Neural cell (in vitro differentiated cells): Measurements from ENCODE around the gene IFITM2. TPM values are rescaled to one million over a fixed set of nuclear protein-coding genes. Genes with fewer than 3 reads are reported as not detected.

Experiments
- H2AFZ ChIP-seq: fragments of 200-600, 300-800 bp; sonication (generic), shearing (Covaris generic); 2 replicates; pipeline ENCODE4 v1.6.0; 2014; ENCODE audit warnings: low read depth, mild to moderate bottlenecking, antibody characterized with exemption, low read length, moderate library complexity
- H3F3A ChIP-seq: fragments of 200-600 bp; shearing (Covaris generic); 2 replicates; pipeline ENCODE4 v1.6.1; 2016; ENCODE audit warnings: mild to moderate bottlenecking, moderate library complexity, mixed read lengths, antibody characterized with exemption, low read length; ENCODE audit not compliant: insufficient read depth, poor library complexity, severe bottlenecking
- H3K27ac ChIP-seq: fragments of 200-600, 300-800 bp; sonication (generic), shearing (Covaris generic); 2 replicates; pipeline ENCODE4 v1.5.1; 2014; ENCODE audit warnings: mild to moderate bottlenecking, low read length, moderate library complexity
- H3K27me3 ChIP-seq: fragments of 300-800, 200-600 bp; sonication (generic), shearing (Covaris generic); 2 replicates; pipeline ENCODE4 v1.6.0; 2014; ENCODE audit warnings: mild to moderate bottlenecking, low read depth, low read length, moderate library complexity; ENCODE audit not compliant: insufficient read depth
- H3K36me3 ChIP-seq: fragments of 300-800, 200-600 bp; sonication (generic), shearing (Covaris generic); 2 replicates; pipeline ENCODE4 v1.5.1; 2014; ENCODE audit warnings: mild to moderate bottlenecking, antibody characterized with exemption, low read length, moderate library complexity; ENCODE audit not compliant: insufficient read depth
- H3K4me2 ChIP-seq: fragments of 300-800, 200-600 bp; sonication (generic), shearing (Covaris generic); 2 replicates; pipeline ENCODE4 v1.6.0; 2014; ENCODE audit warnings: mild to moderate bottlenecking, low read length
- H3K4me3 ChIP-seq: fragments of 300-800, 200-600 bp; sonication (generic), shearing (Covaris generic); 2 replicates; pipeline ENCODE4 v1.5.1; 2014; ENCODE audit warnings: mild to moderate bottlenecking, low read length, moderate library complexity
- H3K79me2 ChIP-seq: fragments of 200-600 bp; shearing (Covaris generic); replicated peaks from 2 replicates; pipeline ENCODE4 v1.6.0; 2014; ENCODE audit warnings: mild to moderate bottlenecking, low read length, moderate library complexity; ENCODE audit not compliant: insufficient read depth
- H3K9ac ChIP-seq: fragments of 300-800, 200-600 bp; sonication (generic), shearing (Covaris generic); 2 replicates; pipeline ENCODE4 v1.6.1; 2016; ENCODE audit warnings: mild to moderate bottlenecking, low read length, mixed read lengths
- H3K9me2 ChIP-seq: fragments of 200-600 bp; shearing (Covaris generic); 2 replicates; pipeline ENCODE4 v1.6.1; 2016; ENCODE audit warnings: mild to moderate bottlenecking, low read length, mixed read lengths; ENCODE audit not compliant: insufficient read depth
- H3K9me3 ChIP-seq: fragments of 200-600, 300-800 bp; sonication (generic), shearing (Covaris generic); 2 replicates; pipeline ENCODE4 v1.6.1; 2016; ENCODE audit warnings: mild to moderate bottlenecking, mixed run types, low read length, moderate library complexity, mixed read lengths
- H4K20me1 ChIP-seq: fragments of 200-600 bp; shearing (Covaris generic); 2 replicates; pipeline ENCODE4 v1.6.1; 2016; ENCODE audit warnings: mild to moderate bottlenecking, mixed run types; ENCODE audit not compliant: insufficient read depth
- CTCF ChIP-seq: fragments of 450-650 bp; IDR thresholded peaks from 2 replicates; pipeline ENCODE4 v1.5.1; 2014; ENCODE audit warnings: antibody characterized with exemption, mild to moderate bottlenecking, moderate library complexity; ENCODE audit not compliant: poor library complexity, severe bottlenecking
- EP300 ChIP-seq: fragments of 450-650 bp; conservative IDR thresholded peaks from 2 replicates; pipeline ENCODE4 v1.6.1; 2014; ENCODE audit warnings: antibody characterized with exemption, mild to moderate bottlenecking, moderate library complexity; ENCODE audit not compliant: poor library complexity, severe bottlenecking
- EZH2 ChIP-seq: fragments of 200-600, 300-800 bp; shearing (Covaris generic), sonication (generic); IDR thresholded peaks from 2 replicates; pipeline ENCODE4 v1.6.1; 2014; ENCODE audit warnings: antibody characterized with exemption, low read length, borderline replicate concordance, mild to moderate bottlenecking; ENCODE audit not compliant: insufficient read depth, poor library complexity, severe bottlenecking
- MXI1 ChIP-seq: fragments of 450-650 bp; conservative IDR thresholded peaks from 2 replicates; pipeline ENCODE4 v1.6.1; 2014; ENCODE audit warnings: antibody characterized with exemption, mild to moderate bottlenecking; ENCODE audit not compliant: poor library complexity, severe bottlenecking
- POLR2AphosphoS5 ChIP-seq: IDR thresholded peaks from 2 replicates; pipeline ENCODE4 v1.6.1; 2012
- RAD21 ChIP-seq: fragments of 450-650 bp; conservative IDR thresholded peaks from 2 replicates; pipeline ENCODE4 v1.6.1; 2014; ENCODE audit warnings: antibody characterized with exemption, mild to moderate bottlenecking, moderate library complexity
- REST ChIP-seq: IDR thresholded peaks from 2 replicates; pipeline ENCODE4 v1.6.1; 2012; ENCODE audit warnings: borderline replicate concordance
- SMC3 ChIP-seq: fragments of 450-650 bp; conservative IDR thresholded peaks from 2 replicates; pipeline ENCODE4 v1.6.1; 2014; ENCODE audit warnings: antibody characterized with exemption, mild to moderate bottlenecking, moderate library complexity; ENCODE audit not compliant: poor library complexity
- TAF1 ChIP-seq: IDR thresholded peaks from 2 replicates; pipeline ENCODE4 v1.6.1; 2012; ENCODE audit warnings: low read depth
- polyA plus RNA-seq: library from polyadenylated mRNA; depleted of rRNA; stranded (reverse); fragments of >200 nt; gene quantifications from 2 replicates; pipeline ENCODE4 v1.2.3, GENCODE V29; 2014

Gene IFITM2
- polyA plus RNA-seq, 1 donor from 2014 or later, result not detected

DNA sequence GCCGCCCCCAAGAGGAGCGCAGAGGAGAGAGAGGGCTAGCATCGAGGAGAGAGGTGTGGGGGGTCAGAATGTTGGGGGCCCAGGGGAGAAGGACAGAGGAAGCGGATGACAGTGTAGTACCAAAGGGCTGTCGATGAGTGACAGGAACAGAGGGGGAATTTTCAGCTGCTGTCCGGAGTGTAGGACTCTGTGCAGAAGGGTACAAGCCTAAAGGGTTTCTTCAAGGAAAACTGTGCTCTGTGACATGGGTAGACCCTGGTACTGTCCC, 34.8 kb upstream of the IFITM2 start:
- Histone ChIP-seq H3K9me2 (no peaks in the 10 kb centered on the region), H3K9ac (no peak overlapping the region)
- TF ChIP-seq RAD21, result no peak

GRCh38 chr11:276219-276618, 31.4 kb upstream of the IFITM2 start:
- Histone ChIP-seq H3K27ac (no peak overlapping the region), H3K79me2 (no peaks in the 10 kb centered on the region), H2AFZ (no peak overlapping the region), H3K27me3 (no peaks in the 10 kb centered on the region), H3K9me3 (no peaks in the 10 kb centered on the region), H3K9ac (no peak overlapping the region), H3K4me2 (no peak overlapping the region), H3K36me3 (no peaks in the 10 kb centered on the region), H3F3A (no peaks in the 10 kb centered on the region), H3K9me2 (no peaks in the 10 kb centered on the region), H4K20me1 (no peaks in the 10 kb centered on the region), H3K4me3 (no peak overlapping the region)
- TF ChIP-seq TAF1, result no peak
- no peak for TF ChIP-seq RAD21
- no peak for TF ChIP-seq MXI1
- no peak for TF ChIP-seq EZH2
- no peak for TF ChIP-seq CTCF
- no peak for TF ChIP-seq POLR2AphosphoS5
- TF ChIP-seq SMC3, result no peak
- no peak for TF ChIP-seq REST

More for the DNA sequence above, 34.8 kb upstream of the IFITM2 start:
- Histone ChIP-seq H3K4me2 (no peak overlapping the region), H3K79me2 (no peaks in the 10 kb centered on the region), H3K4me3 (no peak overlapping the region), H3F3A (no peaks in the 10 kb centered on the region), H2AFZ (no peak overlapping the region), H4K20me1 (no peaks in the 10 kb centered on the region), H3K27me3 (no peaks in the 10 kb centered on the region), H3K27ac (no peak overlapping the region), H3K36me3 (no peaks in the 10 kb centered on the region), H3K9me3 (no peaks in the 10 kb centered on the region)

GRCh38 chr11:278001-278951, 29.3 kb upstream of the IFITM2 start, which contains the start of gene NLRP6:
NLRP6 (plus strand) TSS chr11:278407; CDS start chr11:278570, 163 bp downstream.
- Histone ChIP-seq H2AFZ (no peak within 1 kb of the TSS), H3K4me3 (no peak within 1 kb of the TSS), H3K4me2 (no peak within 1 kb of the TSS), H3F3A (no peaks in the 10 kb centered on the region), H3K27ac (no peak within 1 kb of the TSS), H3K9me3 (no peaks in the 10 kb centered on the region), H3K9ac (no peak within 1 kb of the TSS), H3K27me3 (no peaks in the 10 kb centered on the region), H3K9me2 (no peaks in the 10 kb centered on the region), H4K20me1 (no peaks in the 10 kb centered on the region), H3K79me2 (no peaks in the 10 kb centered on the region), H3K36me3 (no peaks in the 10 kb centered on the region)
- TF ChIP-seq EZH2 (no peak), SMC3 (no peak), REST (no peak), MXI1 (no peak), EP300 (no peak), CTCF (no peak), RAD21 (no peak), TAF1 (no peak), POLR2AphosphoS5 (no peak)
